Keratinocyte (primary cell): ENCODE data around the gene GPR183. TPM values are rescaled to one million over a fixed set of nuclear protein-coding genes. Genes with fewer than 3 reads are reported as not detected.

ENCODE experiments used
- DNase-seq: peaks from one replicate; pipeline ENCODE4 v3.0.0-alpha.2; 2011; ENCODE audit warnings: low read depth, missing footprints, low spot score
- FAIRE-seq: peaks from 2 replicates; lab custom pipeline; 2011; peaks lifted over from hg19 to GRCh38; lab: Jason Lieb, UNC
- H2AFZ ChIP-seq: 2 replicates; pipeline ENCODE4 v1.6.0; 2012; ENCODE audit warnings: low read length, control low read depth, inconsistent platforms; ENCODE audit not compliant: control insufficient read depth
- H3K27ac ChIP-seq: 2 replicates; pipeline ENCODE4 v1.5.1; 2011; ENCODE audit warnings: low read length; ENCODE audit not compliant: control insufficient read depth, insufficient read depth
- H3K27me3 ChIP-seq: 3 replicates; pipeline ENCODE4 v1.6.0; 2011; ENCODE audit warnings: low read length; ENCODE audit not compliant: control insufficient read depth, insufficient read depth; ENCODE audit errors: extremely low read depth
- H3K36me3 ChIP-seq, 2 experiments: 2 replicates in 1 of 2; 3 replicates in 1 of 2; pipeline ENCODE4 v1.5.1; 2011; ENCODE audit warnings: low read length in 2 of 2, mild to moderate bottlenecking in 1 of 2; ENCODE audit not compliant: control insufficient read depth in 2 of 2, insufficient read depth in 2 of 2; ENCODE audit errors: extremely low read depth in 1 of 2
- H3K4me1 ChIP-seq: 3 replicates; pipeline ENCODE4 v1.5.1; 2011; ENCODE audit warnings: low read length; ENCODE audit not compliant: control insufficient read depth, insufficient read depth; ENCODE audit errors: extremely low read depth
- H3K4me2 ChIP-seq: 3 replicates; pipeline ENCODE4 v1.6.0; 2011; ENCODE audit warnings: low read depth, low read length; ENCODE audit not compliant: control insufficient read depth, insufficient read depth; ENCODE audit errors: extremely low read depth
- H3K4me3 ChIP-seq, 3 experiments: fragments of 200-600 bp in 1 of 3; sonication (generic) in 1 of 3; 2 replicates in 2 of 3; 3 replicates in 1 of 3; pipeline ENCODE4 v1.5.1; 2011 to 2016; ENCODE audit warnings: low read length in 3 of 3, mild to moderate bottlenecking in 3 of 3, control low read depth in 2 of 3, inconsistent platforms in 1 of 3, low read depth in 1 of 3, mixed read lengths in 1 of 3, mixed run types in 1 of 3, moderate library complexity in 1 of 3; ENCODE audit not compliant: control insufficient read depth in 2 of 3, insufficient read depth in 2 of 3; ENCODE audit errors: extremely low read depth in 1 of 3
- H3K79me2 ChIP-seq: 2 replicates; pipeline ENCODE4 v1.6.0; 2012; ENCODE audit warnings: low read length; ENCODE audit not compliant: control insufficient read depth, insufficient read depth
- H3K9ac ChIP-seq: 3 replicates; pipeline ENCODE4 v1.6.0; 2011; ENCODE audit warnings: low read length; ENCODE audit not compliant: control insufficient read depth, insufficient read depth; ENCODE audit errors: extremely low read depth
- H3K9me1 ChIP-seq: 3 replicates; pipeline ENCODE4 v1.6.0; 2011; ENCODE audit warnings: low read length; ENCODE audit not compliant: control insufficient read depth, insufficient read depth; ENCODE audit errors: extremely low read depth
- H3K9me3 ChIP-seq: 2 replicates; pipeline ENCODE4 v1.5.1; 2012; ENCODE audit warnings: low read depth, low read length; ENCODE audit not compliant: control insufficient read depth
- H4K20me1 ChIP-seq: 3 replicates; pipeline ENCODE4 v1.6.0; 2011; ENCODE audit warnings: low read length; ENCODE audit not compliant: control insufficient read depth, insufficient read depth; ENCODE audit errors: extremely low read depth
- CTCF ChIP-seq, 3 experiments: IDR thresholded peaks in 1 of 3; conservative IDR thresholded peaks in 1 of 3; optimal IDR thresholded peaks in 1 of 3; 2 replicates in 2 of 3; 3 replicates in 1 of 3; pipeline versions ENCODE3 to v1.5.1; 2011; ENCODE audit warnings: low read length in 3 of 3, mild to moderate bottlenecking in 3 of 3, moderate library complexity in 2 of 3, control low read depth in 1 of 3, inconsistent platforms in 1 of 3; ENCODE audit not compliant: insufficient read depth in 2 of 3; ENCODE audit errors: extremely low read depth in 1 of 3
- EZH2 ChIP-seq: IDR thresholded peaks from one replicate; pipeline ENCODE4 v1.6.1; 2012; ENCODE audit warnings: inconsistent platforms, mild to moderate bottlenecking, low read length, moderate library complexity
- dilution Hi-C: fragments of 300-500 bp; cut with MboI; formaldehyde crosslinking; loops from one replicate; pipeline ENCODE4 v1.7.0; 2020; ENCODE audit warnings: low sequenced_read_pairs; ENCODE audit not compliant: extremely low pct_ligation_motif_present
- polyA plus RNA-seq, 5 experiments: library from polyadenylated mRNA; depleted of rRNA in 3 of 5; stranded (reverse) in 3 of 5; stranded (forward) in 1 of 5; unstranded in 1 of 5; fragments of >200 nt; gene quantifications; 1 replicate in 1 of 5; 2 replicates in 3 of 5; 3 replicates in 1 of 5; pipeline versions ENCODE4 v1.2.1 to v1.2.3, GENCODE V29; 2011 to 2012; ENCODE audit warnings: missing spikeins in 2 of 5, low read depth in 1 of 5, low replicate concordance in 1 of 5

Gene GPR183
- polyA plus RNA-seq, 1 donor (not counting 4 experiments of a cell fraction or from before 2014, with no cell fraction given): not detected

GRCh38 chr13:99268822-99269221 is 38.4 kb downstream of the GPR183 start:
- Histone ChIP-seq H3K4me1 (no peaks in the 10 kb centered on the region), H4K20me1 (no peaks in the 10 kb centered on the region), H3K9me1 (no peaks in the 10 kb centered on the region), H3K4me2 (no peak overlapping the region), H3K4me3 (no peak overlapping the region), H3K9me3 (no peaks in the 10 kb centered on the region), H3K9ac (no peak overlapping the region), H3K36me3 (peaks cover 1 to 3% of the 10 kb centered on the region in 2 experiments), H2AFZ (no peak overlapping the region), H3K27ac (no peak overlapping the region), H3K79me2 (peaks cover 8% of the 10 kb centered on the region), H3K27me3 (no peaks in the 10 kb centered on the region)
- TF ChIP-seq CTCF (optimal IDR thresholded peaks at IDR 0.05 in 1 of 3, IDR thresholded peaks at IDR 0.05 in 1 of 3, conservative IDR thresholded peaks at IDR 0.05 in 1 of 3; ENCODE audit: extremely low read depth in 1 of 3, insufficient read depth in 2 of 3, low read length in 3 of 3) (no peak), EZH2 (no peak)
- FAIRE-seq (no peak), DNase-seq (no peak)
- dilution Hi-C loops: loop anchor here (10.0 kb wide), 1 partner anchor 94 kb away; no protein-coding TSS in a partner anchor

GRCh38 chr13:99267927-99268326 is 39.3 kb downstream of the GPR183 start:
- H3K9me3 ChIP-seq: no peaks in the 10 kb centered on the region
- no peaks in the 10 kb centered on the region for H3K9me1 ChIP-seq
- no peak overlapping the region for H2AFZ ChIP-seq
- no peaks in the 10 kb centered on the region for H3K4me1 ChIP-seq
- FAIRE-seq (no peak), DNase-seq (no peak)
- H3K36me3 ChIP-seq: peaks cover 1 to 3% of the 10 kb centered on the region in 2 experiments
- no peak overlapping the region for H3K9ac ChIP-seq
- no peaks in the 10 kb centered on the region for H3K27me3 ChIP-seq
- dilution Hi-C loops: loop anchor here (10.0 kb wide), 1 partner anchor 93 kb away; no protein-coding TSS in a partner anchor
- H3K79me2 ChIP-seq: peaks cover 8% of the 10 kb centered on the region
- no peak overlapping the region for H3K4me3 ChIP-seq
- H3K27ac ChIP-seq: no peak overlapping the region
- TF ChIP-seq EZH2 (no peak), CTCF (optimal IDR thresholded peaks at IDR 0.05 in 1 of 3, IDR thresholded peaks at IDR 0.05 in 1 of 3, conservative IDR thresholded peaks at IDR 0.05 in 1 of 3; ENCODE audit: extremely low read depth in 1 of 3, insufficient read depth in 2 of 3, low read length in 3 of 3) (no peak)
- H3K4me2 ChIP-seq: no peak overlapping the region
- H4K20me1 ChIP-seq: no peaks in the 10 kb centered on the region
